Endodermal cell (in vitro differentiated cells): ENCODE results near the gene RIPOR2. TPM values are rescaled to one million over a fixed set of nuclear protein-coding genes. Genes with fewer than 3 reads are reported as not detected.

Experiments used
- DNase-seq: peaks from one replicate; pipeline ENCODE4 v3.0.0-alpha.2; 2017
- H3K27ac ChIP-seq: 2 replicates; pipeline ENCODE4 v1.5.1; 2013; ENCODE audit warnings: mild to moderate bottlenecking, low read depth, low read length, moderate library complexity
- H3K27me3 ChIP-seq: 2 replicates; pipeline ENCODE4 v1.6.1; 2013; ENCODE audit warnings: mild to moderate bottlenecking, low read length, moderate library complexity; ENCODE audit not compliant: insufficient read depth, control insufficient read depth, poor library complexity, severe bottlenecking
- H3K36me3 ChIP-seq: 2 replicates; pipeline ENCODE4 v1.7.0; 2013; ENCODE audit warnings: mild to moderate bottlenecking, low read length, moderate library complexity; ENCODE audit not compliant: control insufficient read depth, insufficient read depth
- H3K4me1 ChIP-seq: one replicate; pipeline ENCODE4 v1.7.0; 2013; ENCODE audit warnings: low read length; ENCODE audit not compliant: control insufficient read depth, insufficient read depth
- H3K4me3 ChIP-seq: 2 replicates; pipeline ENCODE4 v1.5.1; 2013; ENCODE audit warnings: mild to moderate bottlenecking, low read length, moderate library complexity
- H3K9ac ChIP-seq: 2 replicates; pipeline ENCODE4 v1.6.1; 2013; ENCODE audit warnings: mild to moderate bottlenecking, low read length, moderate library complexity; ENCODE audit not compliant: poor library complexity, severe bottlenecking; ENCODE audit errors: extremely low read depth
- H3K9me3 ChIP-seq: 2 replicates; pipeline ENCODE4 v1.6.1; 2013; ENCODE audit warnings: mild to moderate bottlenecking, low read length, moderate library complexity; ENCODE audit not compliant: control insufficient read depth
- H3K27ac Mint-ChIP-seq: 2 replicates; pipeline ENCODE4 v1.8.0; 2020; ENCODE audit warnings: mixed read lengths
- H3K27me3 Mint-ChIP-seq: 2 replicates; pipeline ENCODE4 v1.8.0; 2021; ENCODE audit warnings: mild to moderate bottlenecking, mixed read lengths; ENCODE audit not compliant: insufficient read depth
- H3K36me3 Mint-ChIP-seq: 2 replicates; pipeline ENCODE4 v1.8.0; 2020; ENCODE audit warnings: low read depth, mixed read lengths
- H3K4me1 Mint-ChIP-seq: 2 replicates; pipeline ENCODE4 v1.8.0; 2020; ENCODE audit warnings: mixed read lengths
- H3K4me3 Mint-ChIP-seq: 2 replicates; pipeline ENCODE4 v1.8.0; 2020; ENCODE audit warnings: mild to moderate bottlenecking, moderate library complexity, mixed read lengths
- H3K9me3 Mint-ChIP-seq: 2 replicates; pipeline ENCODE4 v1.8.0; 2020; ENCODE audit warnings: mild to moderate bottlenecking, mixed read lengths
- CTCF ChIP-seq: fragments of 200-600 bp; sonication (generic); conservative IDR thresholded peaks from 2 replicates; pipeline ENCODE4 v1.5.0; 2021; ENCODE audit warnings: antibody characterized with exemption, mild to moderate bottlenecking
- WGBS, 2 experiments: methylation state at CpG; one replicate each; pipeline versions ENCODE4 v1.1.5 to v1.1.7; 2013; ENCODE audit warnings: missing lambda C conversion rate in 2 of 2, mixed read lengths in 1 of 2; ENCODE audit not compliant: insufficient coverage in 1 of 2, insufficient read length in 1 of 2; 5-methylcytosine and 5-hydroxymethylcytosine counted together
- total RNA-seq, 2 donors: library from RNA; stranded (reverse); fragmentation: NEBNext Ultra II Directional in 1 of 2; extraction: Animal tissue kit (Norgen Biotek cat#: 25700) in 1 of 2; gene quantifications; 2 replicates in 1 of 2; 3 replicates in 1 of 2; pipeline ENCODE4 v1.2.1, GENCODE V29; 2021

Gene RIPOR2
- total RNA-seq, 2 donors from 2014 or later, result 9.3 to 10.4 TPM

- Mint-ChIP-seq H3K27ac (no peak overlapping the region), H3K4me1 (peaks cover 22% of the 10 kb centered on the region), H3K9me3 (no peaks in the 10 kb centered on the region), H3K27me3 (no peaks in the 10 kb centered on the region), H3K36me3 (peaks cover 4% of the 10 kb centered on the region), H3K4me3 (no peak overlapping the region)
- DNase-seq, result no peak
- Histone ChIP-seq H3K9me3 (no peaks in the 10 kb centered on the region), H3K4me1 (no peaks in the 10 kb centered on the region), H3K36me3 (no peaks in the 10 kb centered on the region), H3K4me3 (no peak overlapping the region), H3K27ac (no peak overlapping the region), H3K9ac (no peak overlapping the region), H3K27me3 (no peaks in the 10 kb centered on the region)
- no peak for TF ChIP-seq CTCF
- 94% methylated on average over 2 of the region's 2 CpGs; no CpG with 5 or more reads in 1 of the 2 experiments for WGBS, 2 experiments
Measured at GRCh38 chr6:24861934-24862333, 73.8 kb downstream of the RIPOR2 start.

- no peak overlapping the region for H3K4me3 Mint-ChIP-seq
- no peaks in the 10 kb centered on the region for H3K27me3 Mint-ChIP-seq
- H3K36me3 ChIP-seq, result no peaks in the 10 kb centered on the region
- H3K4me1 ChIP-seq, result no peaks in the 10 kb centered on the region
- H3K27ac Mint-ChIP-seq, result no peak overlapping the region
- no peak for DNase-seq
- 78 to 89% methylated on average over 6 of the region's 6 CpGs for WGBS, 2 experiments
- no peak overlapping the region for H3K27ac ChIP-seq
- H3K4me3 ChIP-seq, result no peak overlapping the region
- H3K4me1 Mint-ChIP-seq, result peaks cover 15% of the 10 kb centered on the region
- H3K9me3 ChIP-seq, result no peaks in the 10 kb centered on the region
- no peaks in the 10 kb centered on the region for H3K9me3 Mint-ChIP-seq
- TF ChIP-seq CTCF, result no peak
- no peak overlapping the region for H3K9ac ChIP-seq
- no peaks in the 10 kb centered on the region for H3K27me3 ChIP-seq
- H3K36me3 Mint-ChIP-seq, result peaks cover 4% of the 10 kb centered on the region
Measured at GRCh38 chr6:24859608-24860200, 76.1 kb downstream of the RIPOR2 start.

- H3K27me3 Mint-ChIP-seq, result no peaks in the 10 kb centered on the region
- DNase-seq, result no peak
- Histone ChIP-seq H3K36me3 (no peaks in the 10 kb centered on the region), H3K9me3 (no peaks in the 10 kb centered on the region), H3K27ac (no peak overlapping the region), H3K4me3 (no peak overlapping the region), H3K4me1 (no peaks in the 10 kb centered on the region), H3K9ac (no peak overlapping the region), H3K27me3 (no peaks in the 10 kb centered on the region)
- 89 to 94% methylated on average over 4 to 5 of the region's 5 CpGs for WGBS, 2 experiments
- no peak overlapping the region for H3K4me3 Mint-ChIP-seq
- no peaks in the 10 kb centered on the region for H3K9me3 Mint-ChIP-seq
- peaks cover 4% of the 10 kb centered on the region for H3K36me3 Mint-ChIP-seq
- H3K27ac Mint-ChIP-seq, result no peak overlapping the region
- H3K4me1 Mint-ChIP-seq, result peaks cover 15% of the 10 kb centered on the region
- TF ChIP-seq CTCF, result no peak
Measured at GRCh38 chr6:24859132-24859531, 76.6 kb downstream of the RIPOR2 start.
